CD4-positive, alpha-beta memory T cell (primary cell): ENCODE data around the gene NAALADL2. TPM values are rescaled to one million over a fixed set of nuclear protein-coding genes. Genes with fewer than 3 reads are reported as not detected.

Source experiments
- CTCF ChIA-PET: fragments of 350-600 bp; sonication (Branson Sonifier 250); formaldehyde crosslinking; loops from one replicate; lab custom pipeline; 2021; ENCODE audit warnings: inconsistent platforms; ENCODE audit not compliant: partially characterized antibody; lab: Charles Lee
- POLR2A ChIA-PET: fragments of 350-600 bp; sonication (Branson Sonifier 250); formaldehyde crosslinking; loops from one replicate; lab custom pipeline; 2021; ENCODE audit not compliant: partially characterized antibody; lab: Charles Lee
- DNase-seq, 5 donors: peaks; one replicate each; pipeline versions ENCODE4 v3.0.0 to v3.0.0-alpha.2; 2020 to 2022; ENCODE audit warnings: mixed read lengths in 1 of 5
- H3K27ac ChIP-seq: one replicate; pipeline ENCODE4 v1.7.0; 2013; ENCODE audit warnings: low read depth, low read length
- H3K27me3 ChIP-seq: 2 replicates; pipeline ENCODE4 v1.7.0; 2013; ENCODE audit warnings: mild to moderate bottlenecking, low read length, moderate library complexity; ENCODE audit not compliant: insufficient read depth
- H3K36me3 ChIP-seq: 2 replicates; pipeline ENCODE4 v1.7.0; 2013; ENCODE audit warnings: mild to moderate bottlenecking, low read length, moderate library complexity; ENCODE audit not compliant: insufficient read depth
- H3K4me1 ChIP-seq: 2 replicates; pipeline ENCODE4 v1.7.0; 2013; ENCODE audit warnings: mild to moderate bottlenecking, low read length, moderate library complexity; ENCODE audit not compliant: insufficient read depth
- H3K4me3 ChIP-seq, 2 donors: one replicate each; pipeline ENCODE4 v1.7.0; 2013; ENCODE audit warnings: low read length in 2 of 2, mild to moderate bottlenecking in 1 of 2
- H3K9me3 ChIP-seq, 2 donors: one replicate each; pipeline ENCODE4 v1.7.0; 2013; ENCODE audit warnings: low read length in 2 of 2, control low read depth in 1 of 2; ENCODE audit not compliant: control insufficient read depth in 1 of 2
- H3K27ac Mint-ChIP-seq, 7 donors: one replicate each; pipeline ENCODE4 v1.8.0; 2020 to 2021; ENCODE audit warnings: mixed read lengths in 7 of 7, mild to moderate bottlenecking in 6 of 7, inconsistent platforms in 3 of 7, moderate library complexity in 3 of 7
- H3K27me3 Mint-ChIP-seq, 2 donors: one replicate each; pipeline ENCODE4 v1.8.0; 2020 to 2021; ENCODE audit warnings: mixed read lengths in 2 of 2
- H3K36me3 Mint-ChIP-seq, 2 donors: one replicate each; pipeline ENCODE4 v1.8.0; 2020 to 2021; ENCODE audit warnings: mixed read lengths in 2 of 2, inconsistent platforms in 1 of 2, mild to moderate bottlenecking in 1 of 2
- H3K4me1 Mint-ChIP-seq, 4 donors: one replicate each; pipeline ENCODE4 v1.8.0; 2020 to 2021; ENCODE audit warnings: mixed read lengths in 4 of 4, mild to moderate bottlenecking in 1 of 4
- H3K4me3 Mint-ChIP-seq, 8 donors: one replicate each; pipeline ENCODE4 v1.8.0; 2020 to 2021; ENCODE audit warnings: mixed read lengths in 8 of 8, mild to moderate bottlenecking in 7 of 8, moderate library complexity in 6 of 8, inconsistent platforms in 3 of 8
- H3K9me3 Mint-ChIP-seq, 8 donors: one replicate each; pipeline ENCODE4 v1.8.0; 2020 to 2021; ENCODE audit warnings: mixed read lengths in 8 of 8, mild to moderate bottlenecking in 5 of 8, inconsistent platforms in 3 of 8, moderate library complexity in 1 of 8
- intact Hi-C: fragments of 100-400 bp; cut with micrococcal nuclease; formaldehyde crosslinking; loops from one replicate; pipeline ENCODE4 v1.15.1; 2023
- polyA plus RNA-seq, 2 donors: library from polyadenylated mRNA; unstranded; fragments of 300-500 nt; fragmentation: Illumina TruSeq; gene quantifications; one replicate each; pipeline ENCODE4 v1.2.3, GENCODE V29; 2021
- total RNA-seq, 2 experiments: library from RNA; stranded (reverse); gene quantifications; one replicate each; pipeline ENCODE4 v1.2.3, GENCODE V29; 2021

Gene NAALADL2
- total and polyA plus RNA-seq, 4 experiments from 2014 or later, result not detected

DNA sequence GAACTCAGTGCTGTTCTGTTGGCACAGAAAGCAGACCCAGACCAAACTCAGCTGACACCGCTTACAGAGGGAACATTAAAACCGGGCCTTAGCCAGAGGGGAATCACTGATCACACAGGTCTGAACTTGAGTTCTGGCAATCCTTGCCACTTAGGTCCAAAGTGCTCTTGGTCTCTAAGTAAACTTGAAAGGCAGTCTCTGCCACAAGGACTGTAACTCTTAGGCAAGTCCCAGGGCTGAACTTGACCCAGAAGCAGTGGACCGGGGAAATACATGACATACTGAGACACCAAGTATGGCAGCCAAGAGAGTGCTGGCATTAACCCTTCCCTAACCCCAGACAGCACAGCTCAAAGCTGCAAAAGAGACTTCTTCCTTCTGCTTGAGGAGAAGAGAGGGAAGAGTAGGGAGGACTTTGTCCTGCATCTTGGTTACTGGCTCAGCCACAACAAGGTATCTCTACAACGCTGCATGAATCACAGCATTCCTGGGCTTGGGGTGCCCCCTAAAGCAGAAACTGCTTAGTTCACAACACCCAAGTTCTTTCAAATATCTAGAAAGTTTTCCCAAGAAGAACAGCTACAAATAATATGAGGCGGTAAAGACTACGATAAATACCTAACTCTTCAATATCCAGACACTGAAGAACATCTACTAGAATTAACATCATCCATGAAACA is 32.5 kb downstream of the NAALADL2 start:
- Mint-ChIP-seq H3K9me3 (peaks cover 2 to 26% (median 7%) of the 10 kb centered on the region in 8 donors), H3K4me1 (no peaks in the 10 kb centered on the region), H3K36me3 (no peaks in the 10 kb centered on the region), H3K27me3 (no peaks in the 10 kb centered on the region), H3K27ac (no peak overlapping the region), H3K4me3 (no peak overlapping the region)
- Histone ChIP-seq H3K4me1 (no peaks in the 10 kb centered on the region), H3K36me3 (no peaks in the 10 kb centered on the region), H3K4me3 (no peak overlapping the region), H3K27ac (no peak overlapping the region), H3K9me3 (no peaks in the 10 kb centered on the region), H3K27me3 (no peaks in the 10 kb centered on the region)
- ChIA-PET POLR2A (no interaction called here), CTCF (no interaction called here)
- no peak for DNase-seq
- intact Hi-C loops, result no loop called here

DNA sequence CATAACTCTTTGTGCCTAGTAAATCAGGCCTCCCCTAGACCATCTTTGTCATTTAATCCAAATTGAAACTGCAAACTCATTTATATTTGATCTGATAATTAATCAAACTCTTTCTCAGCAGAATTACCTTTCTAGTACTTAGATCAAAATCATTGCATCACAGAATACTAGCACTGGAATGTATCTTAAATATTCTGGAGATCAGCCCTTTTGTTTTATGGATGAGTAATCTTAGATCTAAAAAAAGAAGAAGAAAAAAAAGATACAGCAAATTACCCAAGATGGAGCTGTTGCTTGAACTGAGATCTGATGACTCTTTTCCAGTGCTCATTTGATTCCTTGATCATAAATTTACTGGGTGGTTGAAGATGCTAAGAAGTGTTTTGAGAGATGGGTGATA is 47.9 kb downstream of the NAALADL2 start:
- Mint-ChIP-seq H3K27me3 (no peaks in the 10 kb centered on the region), H3K4me3 (no peak overlapping the region), H3K36me3 (no peaks in the 10 kb centered on the region), H3K27ac (no peak overlapping the region), H3K4me1 (no peaks in the 10 kb centered on the region), H3K9me3 (peaks cover 0 to 5% (median 2%) of the 10 kb centered on the region in 8 donors)
- ChIA-PET CTCF (no interaction called here), POLR2A (no interaction called here)
- no peaks in the 10 kb centered on the region for H3K36me3 ChIP-seq
- DNase-seq, result no peak
- no peaks in the 10 kb centered on the region for H3K27me3 ChIP-seq
- H3K9me3 ChIP-seq, result no peaks in the 10 kb centered on the region
- H3K27ac ChIP-seq, result no peak overlapping the region
- no peaks in the 10 kb centered on the region for H3K4me1 ChIP-seq
- intact Hi-C loops, result no loop called here
- H3K4me3 ChIP-seq, result no peak overlapping the region

DNA sequence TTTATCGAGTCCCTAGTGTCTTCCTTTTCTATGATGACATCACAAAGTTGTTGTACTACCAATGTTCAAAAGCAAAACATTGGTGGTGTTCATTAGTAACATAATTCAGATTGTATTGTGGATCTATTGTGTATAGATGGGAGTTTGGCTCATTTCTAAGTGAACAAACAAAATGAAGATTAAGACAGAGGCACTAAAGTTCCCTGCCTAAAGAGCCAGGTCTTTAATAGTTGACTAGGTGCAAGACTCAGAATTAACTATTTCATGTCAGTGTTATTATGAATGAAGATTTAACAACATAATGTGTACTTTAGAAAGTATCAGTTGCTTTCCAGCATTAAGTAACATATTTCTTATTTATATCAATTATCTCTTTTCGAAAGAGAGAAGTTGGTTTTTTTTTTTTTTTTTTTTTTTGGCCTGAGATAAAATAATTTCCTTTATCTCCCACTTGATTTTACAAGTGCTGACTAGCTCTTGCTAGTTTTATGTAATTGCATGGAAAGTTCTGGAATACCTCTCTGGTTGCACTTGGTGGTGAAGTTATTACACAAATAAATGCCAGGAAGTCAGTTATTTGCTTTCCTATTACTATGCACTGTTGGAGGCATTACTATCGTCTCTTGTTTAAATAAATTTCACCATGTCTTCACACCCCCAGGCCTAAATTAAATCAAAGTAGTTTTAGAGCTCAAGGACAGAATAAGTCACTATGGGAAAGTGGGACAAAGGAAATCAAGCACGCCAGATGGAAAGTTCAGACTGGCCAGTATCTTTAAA is 48.7 kb downstream of the NAALADL2 start:
- H3K4me1 Mint-ChIP-seq, result no peaks in the 10 kb centered on the region
- no peak overlapping the region for H3K4me3 ChIP-seq
- intact Hi-C loops, result no loop called here
- no peaks in the 10 kb centered on the region for H3K4me1 ChIP-seq
- H3K36me3 ChIP-seq, result no peaks in the 10 kb centered on the region
- no peaks in the 10 kb centered on the region for H3K9me3 ChIP-seq
- H3K27ac Mint-ChIP-seq, result no peak overlapping the region
- POLR2A ChIA-PET, result no interaction called here
- no peak overlapping the region for H3K4me3 Mint-ChIP-seq
- H3K27ac ChIP-seq, result no peak overlapping the region
- peaks cover 0 to 4% (median 2%) of the 10 kb centered on the region in 8 donors for H3K9me3 Mint-ChIP-seq
- H3K27me3 ChIP-seq, result no peaks in the 10 kb centered on the region
- H3K36me3 Mint-ChIP-seq, result no peaks in the 10 kb centered on the region
- DNase-seq, result no peak
- CTCF ChIA-PET, result no interaction called here
- H3K27me3 Mint-ChIP-seq, result no peaks in the 10 kb centered on the region

DNA sequence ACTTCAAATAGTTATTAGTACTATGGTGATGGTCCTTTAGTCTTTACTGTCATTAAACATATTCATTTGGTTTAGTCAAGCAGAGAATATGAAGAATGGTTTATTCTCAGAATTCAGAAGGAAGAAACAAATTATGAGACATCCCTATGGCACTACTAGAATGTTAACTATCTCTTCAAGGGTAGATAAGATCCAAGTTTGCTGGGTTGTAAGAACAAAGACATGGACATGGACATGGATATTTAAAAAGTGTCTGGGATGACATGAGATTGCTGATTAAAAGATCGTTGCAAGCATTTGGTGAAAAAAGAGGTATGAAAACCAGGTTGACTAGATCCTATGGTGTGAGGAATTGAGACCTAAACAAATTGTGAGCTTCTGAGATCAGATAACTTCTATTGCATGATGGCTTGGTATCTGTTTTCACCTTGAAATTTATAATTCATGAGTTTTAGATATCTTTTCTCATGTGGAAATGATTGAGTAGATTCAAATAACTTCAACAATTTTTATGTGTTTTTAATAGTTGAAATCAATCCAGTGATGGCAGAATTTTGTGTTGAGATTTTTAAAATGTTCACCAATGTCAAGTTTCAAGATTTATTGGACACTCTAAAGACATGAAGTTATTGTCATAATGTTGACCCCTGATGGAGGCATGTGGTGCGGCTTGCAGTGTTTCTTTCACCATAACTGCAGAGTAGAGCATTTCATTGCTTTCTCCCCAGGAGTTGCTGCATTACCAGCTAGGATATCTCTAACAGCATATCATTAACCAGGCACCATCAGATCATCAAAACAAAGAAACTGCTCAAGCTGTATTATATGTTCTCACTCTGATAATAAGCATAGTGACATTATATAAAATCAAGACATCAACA is 72.6 kb downstream of the NAALADL2 start:
- H3K9me3 Mint-ChIP-seq, result peaks cover 0 to 6% (median under 1%) of the 10 kb centered on the region in 8 donors
- no peak overlapping the region for H3K27ac Mint-ChIP-seq
- intact Hi-C loops, result no loop called here

DNA sequence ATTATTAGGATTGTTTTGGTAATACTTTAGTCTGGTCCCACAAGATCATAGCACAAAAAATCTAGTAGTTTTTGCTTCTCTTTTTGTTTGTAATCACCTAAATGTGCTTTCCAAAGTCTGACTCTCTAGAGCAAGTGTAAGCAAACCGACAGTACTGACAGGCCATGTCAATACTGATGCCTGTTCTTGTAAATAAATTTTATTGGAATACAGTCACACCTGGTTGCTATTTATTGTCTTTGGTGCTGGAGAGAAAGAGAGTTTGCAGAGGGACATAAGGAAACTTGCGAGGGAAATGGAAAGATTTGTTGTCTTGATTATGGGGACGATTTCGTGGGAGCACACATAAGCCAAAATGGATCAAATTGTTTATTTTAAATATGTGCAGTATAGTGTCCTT is 77.5 kb downstream of the NAALADL2 start:
- Histone ChIP-seq H3K36me3 (no peaks in the 10 kb centered on the region), H3K27ac (no peak overlapping the region), H3K4me3 (no peak overlapping the region), H3K4me1 (no peaks in the 10 kb centered on the region), H3K27me3 (no peaks in the 10 kb centered on the region), H3K9me3 (no peaks in the 10 kb centered on the region)
- Mint-ChIP-seq H3K27ac (no peak overlapping the region), H3K4me3 (no peak overlapping the region), H3K9me3 (peaks cover 0 to 5% (median 2%) of the 10 kb centered on the region in 8 donors), H3K36me3 (no peaks in the 10 kb centered on the region), H3K27me3 (no peaks in the 10 kb centered on the region), H3K4me1 (no peaks in the 10 kb centered on the region)
- DNase-seq, result no peak
- intact Hi-C loops, result no loop called here
- CTCF ChIA-PET, result no interaction called here
- POLR2A ChIA-PET, result no interaction called here

More for the DNA sequence above, 72.6 kb downstream of the NAALADL2 start:
- ChIA-PET CTCF (no interaction called here), POLR2A (no interaction called here)
- Mint-ChIP-seq H3K4me3 (no peak overlapping the region), H3K27me3 (no peaks in the 10 kb centered on the region), H3K4me1 (no peaks in the 10 kb centered on the region), H3K36me3 (no peaks in the 10 kb centered on the region)
- Histone ChIP-seq H3K36me3 (no peaks in the 10 kb centered on the region), H3K9me3 (no peaks in the 10 kb centered on the region), H3K4me3 (no peak overlapping the region), H3K27me3 (no peaks in the 10 kb centered on the region), H3K4me1 (no peaks in the 10 kb centered on the region), H3K27ac (no peak overlapping the region)
- no peak for DNase-seq

DNA sequence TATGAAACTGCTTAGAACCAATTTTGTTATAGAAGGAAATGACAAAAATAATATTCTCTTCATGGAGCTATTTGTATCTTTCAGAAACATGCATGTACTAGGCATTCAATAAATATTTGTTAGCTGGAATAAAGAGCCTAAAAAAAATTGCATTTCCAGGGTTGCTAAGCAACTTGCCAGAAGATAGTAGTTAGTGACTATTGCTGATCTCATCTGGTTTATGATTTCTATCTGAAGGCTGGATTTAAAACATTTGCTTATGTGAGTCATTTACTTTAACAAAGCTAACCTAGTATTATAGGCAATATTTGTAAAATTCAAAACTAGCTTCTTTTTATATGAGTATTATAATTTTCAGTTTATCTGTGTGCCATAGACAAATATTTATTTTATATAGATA is 78.3 kb downstream of the NAALADL2 start:
- Mint-ChIP-seq H3K9me3 (peaks cover 0 to 5% (median 3%) of the 10 kb centered on the region in 8 donors), H3K27me3 (no peaks in the 10 kb centered on the region), H3K4me1 (no peaks in the 10 kb centered on the region), H3K27ac (no peak overlapping the region), H3K36me3 (no peaks in the 10 kb centered on the region), H3K4me3 (no peak overlapping the region)
- intact Hi-C loops, result no loop called here
- H3K4me1 ChIP-seq, result no peaks in the 10 kb centered on the region
- H3K36me3 ChIP-seq, result no peaks in the 10 kb centered on the region
- no peak overlapping the region for H3K27ac ChIP-seq
- H3K4me3 ChIP-seq, result no peak overlapping the region
- ChIA-PET CTCF (no interaction called here), POLR2A (no interaction called here)
- no peaks in the 10 kb centered on the region for H3K9me3 ChIP-seq
- DNase-seq, result no peak
- no peaks in the 10 kb centered on the region for H3K27me3 ChIP-seq

DNA sequence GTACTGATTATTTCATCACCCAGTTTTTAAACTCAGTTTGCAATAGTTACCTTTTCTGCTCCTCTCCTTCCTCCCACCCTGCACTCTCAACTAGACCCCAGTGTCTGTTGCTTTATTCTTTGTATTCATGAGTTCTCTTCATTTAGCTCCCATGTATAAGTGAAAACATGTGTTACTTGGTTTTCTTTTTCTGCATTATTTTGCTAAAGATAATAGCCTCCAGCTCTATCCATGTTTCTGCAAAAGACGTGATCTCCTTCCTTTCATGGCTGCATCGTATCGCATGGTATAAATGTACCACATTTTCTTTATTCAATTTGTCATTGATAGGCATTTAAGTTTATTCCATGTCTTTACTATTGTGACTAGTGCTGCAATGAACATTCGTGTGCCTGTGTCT is 79.0 kb downstream of the NAALADL2 start:
- Histone ChIP-seq H3K27ac (no peak overlapping the region), H3K4me1 (no peaks in the 10 kb centered on the region), H3K36me3 (no peaks in the 10 kb centered on the region), H3K9me3 (no peaks in the 10 kb centered on the region), H3K27me3 (no peaks in the 10 kb centered on the region), H3K4me3 (no peak overlapping the region)
- ChIA-PET CTCF (no interaction called here), POLR2A (no interaction called here)
- Mint-ChIP-seq H3K36me3 (no peaks in the 10 kb centered on the region), H3K4me1 (no peaks in the 10 kb centered on the region), H3K27ac (no peak overlapping the region), H3K4me3 (no peak overlapping the region), H3K9me3 (peaks cover 0 to 8% (median 4%) of the 10 kb centered on the region in 8 donors), H3K27me3 (no peaks in the 10 kb centered on the region)
- intact Hi-C loops, result no loop called here
- no peak for DNase-seq
